HUES48 (cell line): ENCODE data around the gene PRPF8.
A peak's percentile ranks its signal among the peaks of the same experiment; 100 is the strongest.

Experiments used
- H3K27ac ChIP-seq: one replicate; pipeline ENCODE4 v1.7.0; 2013; ENCODE audit warnings: low read depth, low read length, inconsistent platforms
- H3K27me3 ChIP-seq: 2 replicates; pipeline ENCODE4 v1.6.1; 2013; ENCODE audit warnings: mild to moderate bottlenecking, low read length; ENCODE audit not compliant: control insufficient read depth, insufficient read depth
- H3K36me3 ChIP-seq: 2 replicates; pipeline ENCODE4 v1.6.1; 2013; ENCODE audit warnings: low read length; ENCODE audit not compliant: control insufficient read depth, insufficient read depth
- H3K4me1 ChIP-seq: 2 replicates; pipeline ENCODE4 v1.6.1; 2013; ENCODE audit warnings: mild to moderate bottlenecking, low read length; ENCODE audit not compliant: control insufficient read depth, insufficient read depth
- H3K4me3 ChIP-seq: 2 replicates; pipeline ENCODE4 v1.5.1; 2013; ENCODE audit warnings: mild to moderate bottlenecking, low read depth, low read length
- H3K9ac ChIP-seq: 2 replicates; pipeline ENCODE4 v1.6.1; 2013; ENCODE audit warnings: mild to moderate bottlenecking, low read depth, low read length, moderate library complexity
- H3K9me3 ChIP-seq: 2 replicates; pipeline ENCODE4 v1.6.1; 2013; ENCODE audit warnings: low read length; ENCODE audit not compliant: control insufficient read depth, insufficient read depth

Gene PRPF8

DNA sequence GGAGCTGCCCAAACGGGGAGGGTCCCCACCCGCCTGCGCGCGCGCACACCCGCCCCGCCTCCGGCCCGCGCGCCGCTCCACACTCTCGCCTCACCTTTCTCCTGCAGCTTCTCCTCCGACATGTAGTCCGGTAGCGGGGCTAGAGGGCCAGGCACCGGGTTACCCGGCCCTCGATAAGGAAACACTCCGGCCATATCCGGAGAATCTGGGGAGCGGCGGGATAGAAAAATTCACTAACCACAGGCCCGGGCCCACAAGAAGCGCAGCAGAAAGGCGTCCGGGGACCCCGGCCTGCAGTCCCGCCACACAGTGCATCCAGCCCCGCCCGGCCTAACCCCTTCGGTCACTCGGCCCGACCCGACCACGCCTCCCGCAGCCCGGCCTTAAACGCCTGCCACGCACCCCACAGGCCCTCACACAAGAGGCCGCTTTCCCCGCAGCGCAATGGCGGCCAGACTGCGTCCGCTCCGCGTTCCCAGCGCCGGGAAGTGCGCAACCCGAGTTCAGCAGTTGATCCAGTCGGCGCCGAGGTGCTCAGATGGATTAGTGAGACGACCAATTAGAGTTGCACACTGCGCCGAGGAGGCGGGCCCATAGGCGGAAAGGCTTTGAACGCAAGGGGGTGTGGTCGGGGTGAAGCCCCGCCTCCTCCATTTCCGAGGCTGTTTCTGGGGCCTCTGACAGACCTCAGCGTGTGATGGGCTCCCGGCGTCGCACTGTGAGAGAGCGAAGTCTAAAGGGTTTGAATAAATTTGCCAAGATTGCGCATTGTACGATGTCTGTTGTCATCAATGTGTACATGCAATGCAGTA lies at the start of gene PRPF8:
Gene PRPF8, minus strand, starts transcription at position 490 of the 812 bp plus-strand sequence. Its CDS starts 296 bp downstream, at position 194.
- Histone ChIP-seq H3K27me3 (no peaks in the 10 kb centered on the region), H3K4me3 (peak within 1 kb of the TSS; percentile 80), H3K9me3 (no peaks in the 10 kb centered on the region), H3K27ac (peak within 1 kb of the TSS; percentile 89), H3K36me3 (peaks cover 38% of the 10 kb centered on the region), H3K4me1 (peaks cover 5% of the 10 kb centered on the region), H3K9ac (peak within 1 kb of the TSS; percentile 70)

DNA sequence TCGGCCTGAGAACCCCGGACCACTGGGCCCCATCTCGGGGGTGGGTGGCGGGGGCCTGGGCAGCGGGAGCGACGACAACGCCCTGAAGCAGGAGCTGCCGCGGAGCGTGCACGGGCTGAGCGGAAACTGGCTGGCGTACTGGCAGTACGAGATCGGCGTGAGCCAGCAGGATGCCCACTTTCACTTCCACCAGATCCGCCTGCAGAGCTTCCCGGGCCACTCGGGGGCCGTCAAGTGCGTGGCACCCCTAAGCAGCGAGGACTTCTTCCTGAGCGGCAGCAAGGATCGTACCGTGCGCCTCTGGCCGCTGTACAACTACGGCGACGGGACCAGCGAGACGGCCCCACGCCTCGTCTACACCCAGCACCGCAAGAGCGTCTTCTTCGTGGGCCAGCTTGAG lies 49.1 kb upstream of the PRPF8 start:
- no peak overlapping the region for H3K9ac ChIP-seq
- no peak overlapping the region for H3K4me3 ChIP-seq
- H3K27me3 ChIP-seq: no peaks in the 10 kb centered on the region
- 0 out of 2 replicates have a peak, but pooled peaks cover 2% of the 10 kb centered on the region for H3K36me3 ChIP-seq
- H3K27ac ChIP-seq: no peak overlapping the region
- no peaks in the 10 kb centered on the region for H3K4me1 ChIP-seq
- H3K9me3 ChIP-seq: no peaks in the 10 kb centered on the region

DNA sequence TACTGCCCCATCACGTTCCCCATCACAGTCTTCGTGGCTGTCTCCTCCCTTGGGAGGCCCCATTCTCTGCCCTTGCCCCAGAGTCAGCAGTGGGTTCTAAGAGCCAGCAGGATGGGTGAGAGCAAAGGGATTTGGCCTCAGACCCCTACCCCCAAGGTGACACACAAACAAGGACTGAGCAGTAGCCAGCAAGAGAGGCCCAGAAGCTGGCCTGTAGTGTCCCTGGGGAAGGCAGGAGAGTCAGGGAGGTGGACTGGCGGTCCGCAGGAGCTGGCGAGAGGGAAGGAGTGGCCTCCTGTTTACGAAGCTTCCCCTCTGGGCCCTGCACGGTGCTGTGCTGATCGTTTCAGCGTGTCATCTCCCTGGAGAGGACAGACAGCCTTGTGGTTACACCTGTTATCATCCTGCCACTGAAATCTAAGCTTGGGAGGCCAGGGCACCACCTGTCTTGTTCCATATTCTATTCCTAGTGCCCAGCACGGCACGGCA lies 48.2 kb upstream of the PRPF8 start:
- H3K27ac ChIP-seq: no peak overlapping the region

DNA sequence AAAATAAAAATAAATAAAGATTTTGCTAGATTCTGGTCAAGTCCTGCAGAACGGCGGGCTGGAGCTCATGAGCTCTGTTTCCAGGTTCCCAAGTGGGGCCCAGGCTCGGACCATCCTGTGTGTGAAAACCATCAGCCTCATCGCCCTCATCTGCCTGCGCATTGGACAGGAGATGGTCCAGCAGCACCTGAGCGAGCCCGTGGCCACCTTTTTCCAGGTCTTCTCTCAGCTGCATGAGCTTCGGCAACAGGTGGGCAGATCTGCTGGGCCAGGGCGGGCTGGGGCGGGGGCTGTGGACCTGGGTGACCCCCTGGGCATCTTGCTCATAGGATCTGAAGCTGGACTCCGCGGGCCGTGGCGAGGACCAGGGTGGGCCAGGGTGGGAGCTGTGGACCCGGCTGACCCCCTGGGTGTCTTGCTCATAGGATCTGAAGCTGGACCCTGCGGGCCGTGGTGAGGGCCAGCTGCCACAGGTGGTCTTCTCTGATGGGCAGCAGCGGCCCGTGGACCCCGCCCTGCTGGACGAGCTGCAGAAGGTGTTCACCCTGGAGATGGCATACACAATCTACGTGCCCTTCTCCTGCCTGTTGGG lies 47.7 kb upstream of the PRPF8 start:
- Histone ChIP-seq H3K27me3 (no peaks in the 10 kb centered on the region), H3K9ac (no peak overlapping the region), H3K4me3 (no peak overlapping the region), H3K4me1 (no peaks in the 10 kb centered on the region), H3K9me3 (no peaks in the 10 kb centered on the region), H3K36me3 (0 out of 2 replicates have a peak, but pooled peaks cover 2% of the 10 kb centered on the region), H3K27ac (no peak overlapping the region)

More for the DNA sequence above, 48.2 kb upstream of the PRPF8 start:
- H3K36me3 ChIP-seq: 0 out of 2 replicates have a peak, but pooled peaks cover 2% of the 10 kb centered on the region
- no peaks in the 10 kb centered on the region for H3K9me3 ChIP-seq
- no peaks in the 10 kb centered on the region for H3K4me1 ChIP-seq
- H3K9ac ChIP-seq: no peak overlapping the region
- no peak overlapping the region for H3K4me3 ChIP-seq
- no peaks in the 10 kb centered on the region for H3K27me3 ChIP-seq

DNA sequence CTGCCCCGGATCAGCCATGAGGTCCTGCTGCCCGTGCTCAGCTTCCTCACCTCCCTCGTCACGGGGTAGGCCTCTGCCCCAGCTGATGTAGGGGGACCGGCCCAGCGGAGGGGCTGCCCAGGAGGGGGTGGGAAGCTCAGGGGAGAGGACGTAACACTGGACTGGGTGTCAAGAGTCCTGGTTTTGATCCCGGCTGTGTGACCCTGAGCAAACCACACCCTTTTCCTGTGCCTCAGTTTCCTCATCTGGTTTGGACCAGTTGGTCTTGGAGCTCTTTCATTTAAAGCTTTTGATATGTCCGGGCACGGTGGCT lies 46.5 kb upstream of the PRPF8 start:
- no peak overlapping the region for H3K9ac ChIP-seq
- H3K27me3 ChIP-seq: no peaks in the 10 kb centered on the region
- H3K27ac ChIP-seq: no peak overlapping the region
- no peaks in the 10 kb centered on the region for H3K9me3 ChIP-seq
- no peak overlapping the region for H3K4me3 ChIP-seq
- no peaks in the 10 kb centered on the region for H3K4me1 ChIP-seq
- H3K36me3 ChIP-seq: no peaks in the 10 kb centered on the region

DNA sequence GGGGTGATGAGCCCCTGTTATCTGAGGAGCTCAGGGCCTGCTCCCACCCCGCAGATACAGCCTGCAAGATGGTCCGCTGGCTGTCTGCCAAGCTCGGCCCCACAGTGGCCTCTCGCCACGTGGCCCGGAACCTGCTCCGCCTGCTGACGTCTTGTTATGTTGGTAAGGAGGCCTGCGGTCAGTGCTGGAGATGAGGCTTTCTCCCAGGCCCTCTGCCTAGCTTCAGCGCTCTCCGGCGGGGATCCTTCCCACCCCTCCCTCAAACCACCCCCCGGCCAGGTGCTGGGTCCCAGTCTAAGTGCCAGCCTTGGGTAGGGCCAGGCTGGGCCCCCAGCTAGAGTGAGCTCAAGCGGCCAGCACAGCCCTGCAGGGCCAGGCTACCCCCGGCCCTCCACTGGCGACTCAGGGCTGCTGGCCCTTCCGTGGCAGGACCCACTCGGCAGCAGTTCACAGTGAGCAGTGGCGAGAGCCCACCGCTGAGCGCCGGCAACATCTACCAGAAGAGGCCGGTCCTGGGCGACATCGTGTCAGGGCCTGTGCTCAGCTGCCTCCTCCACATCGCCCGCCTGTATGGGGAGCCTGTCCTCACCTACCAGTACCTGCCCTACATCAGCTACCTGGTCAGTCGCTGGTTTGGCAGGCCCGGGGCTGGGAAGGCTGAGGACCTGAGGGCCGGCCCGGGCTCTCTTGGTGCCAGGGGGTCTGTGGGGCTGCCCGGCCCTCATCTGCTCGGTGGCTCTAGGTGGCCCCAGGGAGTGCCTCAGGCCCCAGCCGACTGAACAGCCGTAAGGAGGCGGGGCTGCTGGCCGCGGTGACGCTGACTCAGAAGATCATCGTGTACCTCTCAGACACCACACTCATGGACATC lies 45.9 kb upstream of the PRPF8 start:
- Histone ChIP-seq H3K4me1 (no peaks in the 10 kb centered on the region), H3K9me3 (no peaks in the 10 kb centered on the region), H3K36me3 (no peaks in the 10 kb centered on the region), H3K27ac (no peak overlapping the region), H3K4me3 (no peak overlapping the region), H3K27me3 (no peaks in the 10 kb centered on the region), H3K9ac (no peak overlapping the region)

DNA sequence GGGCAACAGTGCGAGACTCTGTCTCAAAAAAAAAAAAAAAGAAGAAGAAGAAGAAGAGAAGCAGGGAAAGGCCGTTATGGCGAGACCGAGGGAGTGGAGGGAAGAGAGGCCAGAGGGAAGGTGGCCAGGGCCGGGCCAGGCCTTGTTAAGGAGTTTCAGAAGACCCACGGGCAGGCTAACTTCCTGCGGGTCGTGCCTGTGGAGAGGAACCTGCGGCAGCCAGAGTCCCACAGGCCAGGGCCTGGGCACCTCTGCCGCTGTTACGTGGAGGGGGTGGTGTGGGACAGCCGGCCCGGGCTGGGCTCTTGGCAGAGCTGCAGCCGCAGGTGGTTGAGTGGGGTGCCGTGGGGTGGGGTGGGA lies 45.3 kb upstream of the PRPF8 start:
- no peak overlapping the region for H3K4me3 ChIP-seq
- no peaks in the 10 kb centered on the region for H3K9me3 ChIP-seq
- 0 out of 2 replicates have a peak, but pooled peaks cover 3% of the 10 kb centered on the region for H3K4me1 ChIP-seq
- no peak overlapping the region for H3K27ac ChIP-seq
- H3K27me3 ChIP-seq: no peaks in the 10 kb centered on the region
- H3K36me3 ChIP-seq: no peaks in the 10 kb centered on the region
- no peak overlapping the region for H3K9ac ChIP-seq

DNA sequence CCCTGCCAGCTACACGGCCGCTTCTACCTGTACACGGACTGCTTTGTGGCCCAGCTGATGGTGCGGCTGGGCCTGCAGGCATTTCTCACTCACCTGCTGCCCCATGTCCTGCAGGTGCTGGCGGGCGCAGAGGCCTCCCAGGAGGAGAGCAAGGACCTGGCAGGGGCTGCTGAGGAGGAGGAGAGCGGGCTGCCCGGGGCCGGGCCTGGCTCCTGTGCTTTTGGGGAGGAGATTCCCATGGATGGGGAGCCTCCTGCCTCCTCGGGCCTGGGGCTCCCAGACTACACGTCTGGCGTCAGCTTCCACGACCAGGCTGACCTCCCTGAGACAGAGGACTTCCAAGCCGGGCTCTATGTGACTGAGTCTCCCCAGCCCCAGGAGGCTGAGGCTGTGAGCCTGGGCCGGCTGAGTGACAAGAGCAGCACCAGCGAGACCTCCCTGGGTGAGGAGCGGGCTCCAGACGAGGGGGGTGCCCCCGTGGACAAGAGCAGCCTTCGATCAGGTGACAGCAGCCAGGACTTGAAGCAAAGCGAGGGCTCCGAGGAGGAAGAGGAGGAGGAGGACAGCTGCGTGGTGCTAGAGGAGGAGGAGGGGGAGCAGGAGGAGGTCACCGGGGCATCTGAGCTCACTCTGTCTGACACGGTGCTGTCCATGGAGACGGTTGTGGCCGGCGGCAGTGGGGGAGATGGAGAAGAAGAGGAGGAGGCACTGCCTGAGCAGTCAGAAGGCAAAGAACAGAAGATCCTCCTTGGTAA lies 43.4 kb upstream of the PRPF8 start:
- Histone ChIP-seq H3K4me3 (no peak overlapping the region), H3K36me3 (no peaks in the 10 kb centered on the region), H3K27ac (no peak overlapping the region)

DNA sequence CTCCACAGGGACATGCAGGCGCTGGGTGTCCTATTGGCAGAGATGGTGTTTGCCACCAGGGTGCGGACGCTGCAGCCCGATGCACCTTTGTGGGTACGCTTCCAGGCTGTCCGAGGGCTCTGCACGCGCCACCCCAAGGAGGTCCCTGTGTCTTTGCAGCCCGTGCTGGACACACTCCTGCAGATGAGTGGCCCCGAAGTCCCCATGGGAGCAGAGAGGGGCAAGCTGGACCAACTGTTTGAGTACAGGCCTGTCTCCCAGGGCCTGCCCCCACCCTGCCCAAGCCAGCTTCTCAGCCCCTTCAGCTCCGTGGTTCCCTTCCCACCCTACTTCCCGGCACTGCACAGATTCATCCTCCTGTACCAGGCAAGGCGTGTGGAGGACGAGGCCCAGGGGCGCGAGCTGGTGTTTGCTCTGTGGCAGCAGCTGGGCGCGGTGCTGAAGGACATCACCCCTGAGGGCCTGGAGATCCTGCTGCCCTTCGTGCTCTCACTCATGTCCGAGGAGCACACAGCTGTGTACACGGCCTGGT lies 42.7 kb upstream of the PRPF8 start:
- Histone ChIP-seq H3K9ac (no peak overlapping the region), H3K4me3 (no peak overlapping the region), H3K36me3 (no peaks in the 10 kb centered on the region), H3K9me3 (no peaks in the 10 kb centered on the region), H3K27me3 (no peaks in the 10 kb centered on the region), H3K27ac (no peak overlapping the region), H3K4me1 (0 out of 2 replicates have a peak, but pooled peaks cover 3% of the 10 kb centered on the region)

More for the DNA sequence above, 43.4 kb upstream of the PRPF8 start:
- H3K4me1 ChIP-seq: 0 out of 2 replicates have a peak, but pooled peaks cover 3% of the 10 kb centered on the region
- H3K9me3 ChIP-seq: no peaks in the 10 kb centered on the region
- no peaks in the 10 kb centered on the region for H3K27me3 ChIP-seq
- H3K9ac ChIP-seq: no peak overlapping the region

DNA sequence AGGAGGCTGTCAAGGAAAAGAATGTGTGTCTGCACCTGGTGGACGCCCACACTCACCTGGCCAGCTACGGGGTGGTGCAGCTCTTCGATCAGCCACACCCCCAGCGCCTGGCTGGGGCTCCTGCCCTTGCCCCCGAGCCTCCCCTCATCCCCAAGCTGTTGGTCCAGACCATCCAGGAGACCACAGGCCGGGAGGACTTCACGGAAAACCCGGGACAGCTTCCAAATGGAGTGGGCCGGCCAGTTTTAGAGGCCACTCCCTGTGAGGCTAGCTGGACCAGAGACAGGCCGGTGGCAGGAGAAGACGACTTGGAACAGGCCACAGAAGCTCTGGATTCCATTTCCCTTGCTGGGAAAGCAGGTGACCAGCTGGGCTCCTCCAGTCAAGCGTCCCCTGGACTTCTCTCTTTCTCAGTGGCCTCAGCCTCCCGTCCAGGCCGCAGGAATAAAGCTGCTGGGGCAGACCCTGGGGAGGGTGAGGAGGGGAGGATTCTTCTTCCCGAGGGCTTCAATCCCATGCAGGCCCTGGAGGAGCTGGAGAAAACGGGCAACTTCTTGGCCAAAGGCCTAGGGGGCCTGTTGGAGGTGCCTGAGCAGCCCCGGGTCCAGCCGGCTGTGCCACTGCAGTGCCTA lies 42.1 kb upstream of the PRPF8 start:
- Histone ChIP-seq H3K36me3 (no peaks in the 10 kb centered on the region), H3K27me3 (no peaks in the 10 kb centered on the region), H3K9me3 (no peaks in the 10 kb centered on the region), H3K4me1 (0 out of 2 replicates have a peak, but pooled peaks cover 3% of the 10 kb centered on the region), H3K9ac (no peak overlapping the region), H3K4me3 (no peak overlapping the region), H3K27ac (no peak overlapping the region)
